H1 (cell line): Measurements from ENCODE around the gene UNC5B. TPM values are rescaled to one million over a fixed set of nuclear protein-coding genes. Genes with fewer than 3 reads are reported as not detected.

Source experiments
- CTCF ChIA-PET: fragments of 300-600 bp; sonication (Branson Sonifier 250); formaldehyde crosslinking; loops from one replicate; lab custom pipeline; 2021; ENCODE audit not compliant: partially characterized antibody; lab: Charles Lee
- POLR2A ChIA-PET: fragments of 300-600 bp; sonication (Branson Sonifier 250); formaldehyde crosslinking; loops from one replicate; lab custom pipeline; 2021; ENCODE audit warnings: inconsistent platforms; ENCODE audit not compliant: partially characterized antibody; lab: Charles Lee
- DNase-seq, 2 experiments: peaks; one replicate each; pipeline versions ENCODE4 v3.0.0 to v3.0.0-alpha.2; 2010 to 2022; ENCODE audit warnings: low spot score in 2 of 2, low read depth in 1 of 2, mixed read lengths in 1 of 2
- FAIRE-seq: peaks from 2 replicates; lab custom pipeline; 2011; peaks lifted over from hg19 to GRCh38; lab: Jason Lieb, UNC
- H2AFZ ChIP-seq: 2 replicates; pipeline ENCODE4 v1.8.1; 2012; ENCODE audit warnings: low read length, inconsistent platforms
- H2AK5ac ChIP-seq: 2 replicates; pipeline ENCODE4 v1.6.1; 2013; ENCODE audit warnings: low read depth, low read length
- H2BK120ac ChIP-seq: replicated peaks from 2 replicates; pipeline ENCODE3; 2013; ENCODE audit warnings: low read depth, low read length, inconsistent platforms
- H2BK12ac ChIP-seq: 2 replicates; pipeline ENCODE4 v1.6.1; 2013; ENCODE audit warnings: low read depth, low read length
- H2BK15ac ChIP-seq: 2 replicates; pipeline ENCODE4 v1.6.1; 2013; ENCODE audit warnings: low read length
- H2BK20ac ChIP-seq: 2 replicates; pipeline ENCODE4 v1.6.1; 2013; ENCODE audit warnings: low read length
- H2BK5ac ChIP-seq: 2 replicates; pipeline ENCODE4 v1.6.1; 2013; ENCODE audit warnings: low read depth, low read length
- H3K14ac ChIP-seq: 2 replicates; pipeline ENCODE4 v1.6.1; 2013; ENCODE audit warnings: inconsistent platforms; ENCODE audit not compliant: insufficient read length
- H3K18ac ChIP-seq: 2 replicates; pipeline ENCODE4 v1.6.1; 2013; ENCODE audit warnings: low read length; ENCODE audit errors: extremely low read depth
- H3K23ac ChIP-seq: 2 replicates; pipeline ENCODE4 v1.6.1; 2013; ENCODE audit warnings: inconsistent platforms; ENCODE audit not compliant: insufficient read length
- H3K23me2 ChIP-seq: 2 replicates; pipeline ENCODE4 v1.6.1; 2013; ENCODE audit warnings: low read depth, low read length
- H3K27ac ChIP-seq: 2 replicates; pipeline ENCODE4 v1.6.1; 2011; ENCODE audit warnings: low read depth, low read length, inconsistent platforms
- H3K27me3 ChIP-seq, 4 experiments: replicated peaks in 1 of 4; 1 replicate in 1 of 4; 2 replicates in 3 of 4; pipeline versions ENCODE4 v1.6.1 to v1.8.1; 2011 to 2013; ENCODE audit warnings: low read length in 3 of 4, mild to moderate bottlenecking in 3 of 4, inconsistent platforms in 2 of 4, mixed read lengths in 2 of 4, moderate library complexity in 1 of 4; ENCODE audit not compliant: control insufficient read depth in 3 of 4, insufficient read depth in 3 of 4; ENCODE audit errors: extremely low read depth in 1 of 4
- H3K36me3 ChIP-seq, 4 experiments: 2 replicates each; pipeline versions ENCODE4 v1.6.1 to v1.8.1; 2011 to 2013; ENCODE audit warnings: mild to moderate bottlenecking in 4 of 4, low read length in 3 of 4, moderate library complexity in 2 of 4, control low read depth in 1 of 4, inconsistent platforms in 1 of 4; ENCODE audit not compliant: insufficient read depth in 4 of 4, control insufficient read depth in 2 of 4
- H3K4ac ChIP-seq: replicated peaks from 2 replicates; pipeline ENCODE3; 2013; ENCODE audit warnings: low read length, low read depth, mixed read lengths, inconsistent platforms; ENCODE audit not compliant: insufficient read length
- H3K4me1 ChIP-seq, 4 experiments: replicated peaks in 1 of 4; 1 replicate in 1 of 4; 2 replicates in 3 of 4; pipeline versions ENCODE4 v1.6.1 to v1.8.1; 2011 to 2013; ENCODE audit warnings: low read length in 3 of 4, inconsistent platforms in 2 of 4, mixed read lengths in 1 of 4; ENCODE audit not compliant: insufficient read depth in 4 of 4, control insufficient read depth in 3 of 4
- H3K4me2 ChIP-seq, 2 experiments: 2 replicates each; pipeline versions ENCODE4 v1.6.1 to v1.8.1; 2011 to 2013; ENCODE audit warnings: low read depth in 2 of 2, low read length in 2 of 2, control low read depth in 1 of 2, inconsistent platforms in 1 of 2, mild to moderate bottlenecking in 1 of 2; ENCODE audit not compliant: insufficient read depth in 1 of 2
- H3K4me3 ChIP-seq, 4 experiments: fragments of 200-600, 300-600 bp in 1 of 4; sonication (generic), shearing (Covaris generic), sonication (Bioruptor Twin) in 1 of 4; 2 replicates each; pipeline versions ENCODE4 v1.5.1 to v1.8.1; 2011 to 2016; ENCODE audit warnings: low read length in 4 of 4, low read depth in 3 of 4, control low read depth in 2 of 4, inconsistent platforms in 2 of 4, mild to moderate bottlenecking in 2 of 4, mixed read lengths in 1 of 4, moderate library complexity in 1 of 4; ENCODE audit not compliant: insufficient read depth in 2 of 4; ENCODE audit errors: extremely low read depth in 1 of 4
- H3K56ac ChIP-seq: replicated peaks from 2 replicates; pipeline ENCODE3; 2013; ENCODE audit warnings: low read depth, mild to moderate bottlenecking, mixed read lengths, low read length, inconsistent platforms; ENCODE audit not compliant: insufficient read length
- H3K79me1 ChIP-seq: 2 replicates; pipeline ENCODE4 v1.6.1; 2013; ENCODE audit warnings: low read depth, low read length, control low read depth
- H3K79me2 ChIP-seq, 2 experiments: 2 replicates each; pipeline versions ENCODE4 v1.6.1 to v1.8.1; 2012 to 2013; ENCODE audit warnings: low read length in 2 of 2, mild to moderate bottlenecking in 2 of 2, inconsistent platforms in 1 of 2; ENCODE audit not compliant: insufficient read depth in 2 of 2, control insufficient read depth in 1 of 2
- H3K9ac ChIP-seq, 4 experiments: replicated peaks in 1 of 4; 1 replicate in 1 of 4; 2 replicates in 3 of 4; pipeline versions ENCODE4 v1.6.1 to v1.8.1; 2011 to 2013; ENCODE audit warnings: low read depth in 3 of 4, low read length in 3 of 4, control low read depth in 2 of 4, mild to moderate bottlenecking in 2 of 4, moderate library complexity in 2 of 4, inconsistent platforms in 1 of 4; ENCODE audit errors: extremely low read depth in 1 of 4
- H3K9me3 ChIP-seq, 2 experiments: 2 replicates each; pipeline versions ENCODE4 v1.6.1 to v1.8.1; 2012 to 2013; ENCODE audit warnings: mild to moderate bottlenecking in 2 of 2, moderate library complexity in 2 of 2, control low read depth in 1 of 2, inconsistent platforms in 1 of 2, low read depth in 1 of 2, low read length in 1 of 2, mixed read lengths in 1 of 2; ENCODE audit not compliant: insufficient read depth in 2 of 2
- H4K20me1 ChIP-seq, 2 experiments: replicated peaks in 1 of 2; 2 replicates each; pipeline versions ENCODE3 to v1.8.1; 2011 to 2013; ENCODE audit warnings: inconsistent platforms in 2 of 2, low read length in 2 of 2, mild to moderate bottlenecking in 1 of 2; ENCODE audit not compliant: insufficient read depth in 2 of 2, control insufficient read depth in 1 of 2
- H4K5ac ChIP-seq: 2 replicates; pipeline ENCODE4 v1.6.1; 2013; ENCODE audit warnings: low read length, low read depth, mixed read lengths, inconsistent platforms; ENCODE audit not compliant: insufficient read length
- H4K8ac ChIP-seq: 2 replicates; pipeline ENCODE4 v1.8.0; 2013; ENCODE audit warnings: mild to moderate bottlenecking, moderate library complexity, low read length, inconsistent platforms; ENCODE audit not compliant: insufficient read depth; ENCODE audit errors: extremely low read depth
- H4K91ac ChIP-seq: replicated peaks from 2 replicates; pipeline ENCODE3; 2013; ENCODE audit warnings: low read length, mixed read lengths, inconsistent platforms; ENCODE audit not compliant: insufficient read length
- ASH2L ChIP-seq: fragments of 200-600, 300-600 bp; sonication (generic); IDR thresholded peaks from one replicate; pipeline ENCODE4 v1.7.1; 2017; ENCODE audit warnings: low read length
- CBX5 ChIP-seq: fragments of 300-800, 300-1000 bp; sonication (generic); IDR thresholded peaks from 2 replicates; pipeline ENCODE4 v1.7.1; 2016; ENCODE audit warnings: antibody characterized with exemption, low read length, low read depth
- HDAC2 ChIP-seq, 2 experiments: fragments of 300-600 bp in 1 of 2; sonication (generic) in 1 of 2; IDR thresholded peaks; 2 replicates each; pipeline ENCODE4 v1.6.1; 2011 to 2012; ENCODE audit warnings: low read depth in 2 of 2, low read length in 2 of 2, mild to moderate bottlenecking in 2 of 2, moderate library complexity in 2 of 2, borderline replicate concordance in 1 of 2, inconsistent platforms in 1 of 2
- NRF1 ChIP-seq: IDR thresholded peaks from 2 replicates; pipeline ENCODE4 v1.6.1; 2011; ENCODE audit warnings: mild to moderate bottlenecking, low read depth, low read length, improper control_type of control experiment
- PHF8 ChIP-seq: fragments of 200-600 bp; sonication (generic); conservative IDR thresholded peaks from 2 replicates; pipeline ENCODE4 v1.7.1; 2012; ENCODE audit warnings: low read depth, mild to moderate bottlenecking, inconsistent platforms, low read length, moderate library complexity
- SIRT6 ChIP-seq: IDR thresholded peaks from one replicate; pipeline ENCODE4 v1.7.1; 2012; ENCODE audit warnings: low read length, inconsistent platforms
- SP2 ChIP-seq: IDR thresholded peaks from 2 replicates; pipeline ENCODE4 v1.6.1; 2012; ENCODE audit warnings: mild to moderate bottlenecking, low read length, inconsistent platforms
- WGBS, 2 experiments: shearing (Covaris generic) in 1 of 2; methylation state at CpG; one replicate each; pipeline versions ENCODE4 v1.1.6 to v1.1.7; 2013 to 2015; ENCODE audit warnings: low lambda C conversion rate in 2 of 2, mixed read lengths in 2 of 2, inconsistent platforms in 1 of 2, low coverage in 1 of 2, missing lambda C conversion rate in 1 of 2; ENCODE audit not compliant: insufficient replicate concordance in 2 of 2, insufficient coverage in 1 of 2, insufficient read length in 1 of 2; ENCODE audit errors: extremely low coverage in 1 of 2, missing lambda C conversion rate in 1 of 2; 5-methylcytosine and 5-hydroxymethylcytosine counted together
- polyA plus RNA-seq, 7 experiments: library from polyadenylated mRNA; depleted of rRNA in 3 of 7; stranded (reverse) in 5 of 7; unstranded in 2 of 7; fragments of >200 nt in 5 of 7; fragments of 200-250 nt in 2 of 7; gene quantifications; 1 replicate in 5 of 7; 2 replicates in 1 of 7; 4 replicates in 1 of 7; pipeline versions ENCODE4 v1.2.1 to v1.2.3, GENCODE V29; 2011 to 2013; ENCODE audit warnings: missing spikeins in 2 of 7, mixed read lengths in 2 of 7
- total RNA-seq: library from RNA; stranded (reverse); fragmentation: NEBNext Ultra II Directional; extraction: Animal tissue kit (Norgen Biotek cat#: 25700); gene quantifications from 2 replicates; pipeline ENCODE4 v1.2.1, GENCODE V29; 2021
- TF ChIP-seq, protein P1 (sequence below): IDR thresholded peaks from 2 replicates; pipeline ENCODE4 v1.6.1; 2012; ENCODE audit warnings: low read length, inconsistent platforms

UNC5B gene
- total and polyA plus RNA-seq, 2 of the 8 experiments (the other 6 are each of a cell fraction or from before 2014, with no cell fraction given) = 27.9 to 31.8 TPM

DNA sequence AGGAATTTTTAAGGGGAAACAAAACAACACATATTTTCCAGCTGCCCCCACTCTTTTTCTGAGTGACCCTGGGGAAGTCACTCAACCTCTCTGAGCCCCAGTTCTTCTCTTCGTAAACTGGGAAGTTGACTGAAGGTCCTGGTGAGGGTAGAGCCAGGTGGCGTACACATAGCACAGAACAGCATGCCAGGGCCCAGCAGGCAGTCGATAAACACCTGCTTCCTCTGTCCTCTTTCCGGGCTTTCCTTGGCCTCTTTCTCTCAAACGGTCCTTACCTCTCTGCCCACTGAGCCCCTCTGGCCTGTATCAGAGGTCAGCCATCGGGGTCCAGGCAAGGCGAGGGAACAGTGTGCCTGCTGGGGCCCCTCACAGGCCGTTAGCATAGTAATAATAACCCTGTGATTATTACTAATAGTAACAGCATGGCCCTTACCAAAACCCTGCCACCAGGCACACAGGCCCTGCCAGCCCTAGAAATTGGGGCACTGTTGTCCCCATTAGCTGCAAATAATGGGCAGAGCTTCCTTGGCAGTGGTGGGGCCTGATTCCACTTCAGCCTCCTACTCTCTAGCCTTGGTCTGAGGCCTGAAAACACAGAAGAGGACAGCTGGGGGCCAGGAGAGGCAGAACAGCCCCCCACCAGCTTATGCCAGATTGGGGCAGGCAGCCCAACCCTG is 69.4 kb downstream of the UNC5B start:
- no peak overlapping the region; the same call in 1 of the 2 replicates for H2BK5ac ChIP-seq
- no peak for FAIRE-seq
- TF ChIP-seq PHF8 (no peak), SP2 (no peak), SIRT6 (no peak), HDAC2 (IDR thresholded peaks at IDR 0.05; ENCODE audit: borderline replicate concordance in 1 of 2, low read depth in 2 of 2, low read length in 2 of 2) (no peak), CBX5 (no peak), NRF1 (no peak), ASH2L (no peak)
- TF ChIP-seq, protein P1, sequence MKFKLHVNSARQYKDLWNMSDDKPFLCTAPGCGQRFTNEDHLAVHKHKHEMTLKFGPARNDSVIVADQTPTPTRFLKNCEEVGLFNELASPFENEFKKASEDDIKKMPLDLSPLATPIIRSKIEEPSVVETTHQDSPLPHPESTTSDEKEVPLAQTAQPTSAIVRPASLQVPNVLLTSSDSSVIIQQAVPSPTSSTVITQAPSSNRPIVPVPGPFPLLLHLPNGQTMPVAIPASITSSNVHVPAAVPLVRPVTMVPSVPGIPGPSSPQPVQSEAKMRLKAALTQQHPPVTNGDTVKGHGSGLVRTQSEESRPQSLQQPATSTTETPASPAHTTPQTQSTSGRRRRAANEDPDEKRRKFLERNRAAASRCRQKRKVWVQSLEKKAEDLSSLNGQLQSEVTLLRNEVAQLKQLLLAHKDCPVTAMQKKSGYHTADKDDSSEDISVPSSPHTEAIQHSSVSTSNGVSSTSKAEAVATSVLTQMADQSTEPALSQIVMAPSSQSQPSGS = no peak
- TF ChIP-seq, all 59 proteins: peak for 0
- H3K79me2 ChIP-seq = peaks cover 0 to 4% of the 10 kb centered on the region in 2 experiments; a peak in 1 of 4 replicates
- no peak overlapping the region for H3K23ac ChIP-seq
- H2AK5ac ChIP-seq = no peak overlapping the region
- no peaks in the 10 kb centered on the region for H3K27me3 ChIP-seq
- no peak overlapping the region for H2BK20ac ChIP-seq
- H3K4me2 ChIP-seq = no peak overlapping the region
- no peak overlapping the region for H3K56ac ChIP-seq
- 89% methylated on average over 8 of the region's 8 CpGs; no CpG with 5 or more reads in 1 of the 2 experiments for WGBS, 2 experiments
- no peak overlapping the region for H3K18ac ChIP-seq
- H2AFZ ChIP-seq = no peak overlapping the region
- H3K4ac ChIP-seq = no peak overlapping the region
- no peak overlapping the region for H3K14ac ChIP-seq
- H3K4me1 ChIP-seq = peaks cover 0 to 22% (median 16%) of the 10 kb centered on the region in 4 experiments; a peak in 6 of 7 replicates
- no peak overlapping the region for H4K91ac ChIP-seq
- no peak for DNase-seq
- H3K27ac ChIP-seq = no peak overlapping the region
- peaks cover 5% of the 10 kb centered on the region; the same call in 1 of the 2 replicates for H3K79me1 ChIP-seq
- H2BK120ac ChIP-seq = no peak overlapping the region
- peaks cover 0 to 11% (median 6%) of the 10 kb centered on the region in 4 experiments; a peak in 3 of 8 replicates for H3K36me3 ChIP-seq
- H4K20me1 ChIP-seq = peaks cover 2 to 8% of the 10 kb centered on the region in 2 experiments
- no peak overlapping the region for H3K9ac ChIP-seq
- H2BK12ac ChIP-seq = no peak overlapping the region
- no peak overlapping the region for H4K8ac ChIP-seq
- H2BK15ac ChIP-seq = no peak overlapping the region
- no peak overlapping the region for H4K5ac ChIP-seq
- ChIA-PET CTCF (interaction anchor here (0.7 to 11.2 kb wide), 6 partner anchors 10 to 605 kb away, joined by 3 to 175 read pairs (median 4); no protein-coding TSS in a partner anchor), POLR2A (no interaction called here)
- H3K9me3 ChIP-seq = no peaks in the 10 kb centered on the region
- no peaks in the 10 kb centered on the region for H3K23me2 ChIP-seq
- H3K4me3 ChIP-seq = no peak overlapping the region
